SU-DHL-6 (cell line): Measurements from ENCODE around the gene SCO1.

Experiments
- CTCF ChIP-seq: fragments of 200-600 bp; sonication (generic); IDR thresholded peaks from one replicate; pipeline ENCODE4 v1.5.1; 2017; ENCODE audit warnings: antibody characterized with exemption, mild to moderate bottlenecking, low read length, moderate library complexity; ENCODE audit not compliant: insufficient read depth, poor library complexity, severe bottlenecking
- EZH2phosphoT487 ChIP-seq: fragments of 200-600 bp; sonication (generic), shearing (Covaris generic); conservative IDR thresholded peaks from 2 replicates; pipeline ENCODE4 v1.6.1; 2018; ENCODE audit warnings: mild to moderate bottlenecking, antibody characterized with exemption, low read length, moderate library complexity, mixed read lengths

- no peak for TF ChIP-seq CTCF
- no peak for TF ChIP-seq EZH2phosphoT487
Measured at GRCh38 chr17:10626390-10626789, 70.9 kb downstream of the SCO1 start.
